Measurements from ENCODE around the gene NOP9. TPM values are rescaled to one million over a fixed set of nuclear protein-coding genes. Genes with fewer than 3 reads are reported as not detected.

NOP9 gene
- total RNA-seq, 1 donor from 2014 or later: 22.4 TPM

DNA sequence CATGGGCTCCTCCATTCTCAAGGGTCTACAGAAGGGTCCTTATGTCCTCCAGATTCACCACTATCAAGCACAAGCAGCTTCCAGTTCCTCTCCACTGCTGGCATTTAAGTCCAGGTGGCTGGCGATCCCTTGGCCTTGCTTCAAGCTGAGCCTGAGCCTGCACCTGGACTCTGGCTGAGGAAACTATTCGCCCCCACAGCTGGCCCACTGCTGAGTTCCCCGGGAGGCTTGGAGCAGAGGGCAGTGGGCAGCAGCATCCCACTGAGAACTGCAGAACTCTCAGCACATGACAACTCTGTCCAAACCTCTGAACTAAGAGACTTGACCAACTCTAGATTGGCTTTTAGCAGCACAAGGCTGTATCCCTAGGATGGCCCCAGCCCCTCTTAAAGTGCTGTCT is 16.9 kb upstream of the NOP9 start:
- Histone ChIP-seq H3K27ac (ENCODE audit: low read depth, low read length) (no peak overlapping the region), H3K4me3 (ENCODE audit: low read length in 3 of 3) (no peak overlapping the region), H3K27me3 (ENCODE audit: control insufficient read depth in 3 of 3, insufficient read depth in 3 of 3, low read length in 3 of 3) (no peaks in the 10 kb centered on the region), H3K4me1 (ENCODE audit: control insufficient read depth in 3 of 3, insufficient read depth in 3 of 3, low read length in 3 of 3) (peaks cover 0 to 5% (median 0%) of the 10 kb centered on the region in 3 donors), H3K9ac (ENCODE audit: low read depth in 1 of 3, low read length in 3 of 3) (no peak overlapping the region), H3K9me3 (ENCODE audit: control insufficient read depth in 3 of 3, low read length in 3 of 3) (no peaks in the 10 kb centered on the region), H3K36me3 (ENCODE audit: control insufficient read depth in 3 of 3, insufficient read depth in 3 of 3, low read length in 3 of 3) (no peaks in the 10 kb centered on the region)

DNA sequence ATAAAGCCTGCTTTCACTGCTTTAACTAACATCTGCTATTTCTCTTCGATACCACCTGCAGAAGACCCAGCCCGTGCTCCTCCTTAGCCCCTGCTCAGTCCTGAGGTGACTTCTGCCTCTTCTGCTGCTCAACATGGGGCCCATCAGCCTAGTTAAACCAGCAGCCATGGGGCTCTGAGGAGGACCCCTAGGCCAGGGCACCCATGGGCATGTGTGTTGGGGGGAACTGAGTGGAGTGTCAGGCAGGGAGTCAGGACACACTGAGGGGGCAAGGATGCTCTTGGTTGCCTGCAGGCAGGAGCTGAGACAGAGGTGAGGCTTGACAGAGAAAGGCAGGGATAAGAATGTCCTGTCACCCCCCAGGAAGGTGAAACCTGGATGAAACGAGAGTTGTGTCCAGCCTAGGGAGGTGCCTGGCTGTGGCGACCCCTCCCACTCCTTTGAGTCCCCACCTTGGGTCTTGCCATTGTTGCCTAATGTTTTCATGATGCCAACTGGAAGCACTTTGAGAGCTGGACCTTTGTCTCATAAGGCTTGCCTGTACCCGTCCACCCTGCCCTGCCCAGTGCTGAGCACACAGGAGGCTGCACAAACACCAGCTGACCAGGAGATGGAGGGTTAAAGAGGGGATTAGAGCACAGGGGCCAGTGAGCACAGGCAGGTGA is 15.7 kb upstream of the NOP9 start:
- H3K9ac ChIP-seq (ENCODE audit: low read depth in 1 of 3, low read length in 3 of 3): peak overlapping the region in 1 of 3 donors; percentile 19
- H3K4me1 ChIP-seq (ENCODE audit: control insufficient read depth in 3 of 3, insufficient read depth in 3 of 3, low read length in 3 of 3): peaks cover 0 to 5% (median 0%) of the 10 kb centered on the region in 3 donors
- H3K36me3 ChIP-seq (ENCODE audit: control insufficient read depth in 3 of 3, insufficient read depth in 3 of 3, low read length in 3 of 3): no peaks in the 10 kb centered on the region
- no peak overlapping the region for H3K27ac ChIP-seq (ENCODE audit: low read depth, low read length)
- no peaks in the 10 kb centered on the region for H3K27me3 ChIP-seq (ENCODE audit: control insufficient read depth in 3 of 3, insufficient read depth in 3 of 3, low read length in 3 of 3)
- H3K4me3 ChIP-seq (ENCODE audit: low read length in 3 of 3): no peak overlapping the region
- no peaks in the 10 kb centered on the region for H3K9me3 ChIP-seq (ENCODE audit: control insufficient read depth in 3 of 3, low read length in 3 of 3)

DNA sequence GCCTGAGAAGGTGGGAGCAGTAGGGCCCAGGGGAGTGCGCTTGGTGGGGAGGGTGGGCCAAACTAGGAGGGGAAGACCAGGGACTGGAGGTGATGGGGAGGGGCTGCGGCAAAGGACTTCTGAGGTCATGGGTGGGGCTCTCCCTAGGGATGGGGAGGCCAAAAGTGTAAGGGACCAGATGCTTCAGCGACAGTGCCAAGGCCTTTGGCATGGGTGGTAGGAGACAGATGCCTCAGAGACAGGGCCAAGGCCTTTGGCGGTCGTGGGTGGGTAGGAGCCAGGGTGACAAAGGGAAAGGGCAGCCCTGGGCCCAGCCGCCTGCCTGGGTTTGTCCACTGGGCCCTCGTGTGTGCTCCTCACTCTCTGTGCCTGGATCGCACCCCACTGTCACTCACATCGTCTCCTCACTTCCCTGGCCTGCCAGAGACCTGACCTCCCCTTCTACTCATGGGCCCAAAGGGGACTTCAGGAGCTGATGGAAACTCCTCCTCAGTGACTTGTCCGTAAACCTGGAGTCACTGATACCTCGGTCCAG is 15.1 kb upstream of the NOP9 start:
- H3K27me3 ChIP-seq (ENCODE audit: control insufficient read depth in 3 of 3, insufficient read depth in 3 of 3, low read length in 3 of 3): no peaks in the 10 kb centered on the region
- H3K9me3 ChIP-seq (ENCODE audit: control insufficient read depth in 3 of 3, low read length in 3 of 3): no peaks in the 10 kb centered on the region
- no peak overlapping the region for H3K27ac ChIP-seq (ENCODE audit: low read depth, low read length)
- H3K4me3 ChIP-seq (ENCODE audit: low read length in 3 of 3): no peak overlapping the region
- H3K9ac ChIP-seq (ENCODE audit: low read depth in 1 of 3, low read length in 3 of 3): peak overlapping the region in 1 of 3 donors; percentile 16
- peaks cover 3 to 4% (median 4%) of the 10 kb centered on the region in 3 donors for H3K36me3 ChIP-seq (ENCODE audit: control insufficient read depth in 3 of 3, insufficient read depth in 3 of 3, low read length in 3 of 3)
- H3K4me1 ChIP-seq (ENCODE audit: control insufficient read depth in 3 of 3, insufficient read depth in 3 of 3, low read length in 3 of 3): peaks cover 0 to 5% (median 0%) of the 10 kb centered on the region in 3 donors

DNA sequence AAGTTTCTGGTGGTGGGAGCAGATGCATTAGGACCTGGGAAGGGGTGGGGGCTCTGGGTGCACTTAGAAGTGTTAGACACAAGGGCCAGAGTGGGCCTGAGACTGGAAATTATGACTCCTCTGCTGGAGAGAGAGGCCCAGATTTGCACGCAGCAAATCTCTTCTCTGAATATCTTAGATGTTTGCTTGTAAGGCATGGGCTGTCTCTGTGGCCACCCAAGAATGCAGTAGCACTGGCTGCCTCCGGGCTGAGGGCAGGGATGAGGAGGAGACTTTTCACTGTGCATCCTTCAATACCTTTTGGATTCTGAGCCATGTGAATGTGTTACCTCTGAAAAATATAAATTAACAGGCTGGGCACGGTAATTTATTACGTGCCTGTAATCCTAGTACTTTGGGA is 14.3 kb upstream of the NOP9 start:
- Histone ChIP-seq H3K36me3 (ENCODE audit: control insufficient read depth in 3 of 3, insufficient read depth in 3 of 3, low read length in 3 of 3) (peaks cover 9 to 12% (median 11%) of the 10 kb centered on the region in 3 donors), H3K9me3 (ENCODE audit: control insufficient read depth in 3 of 3, low read length in 3 of 3) (no peaks in the 10 kb centered on the region), H3K27ac (ENCODE audit: low read depth, low read length) (no peak overlapping the region), H3K27me3 (ENCODE audit: control insufficient read depth in 3 of 3, insufficient read depth in 3 of 3, low read length in 3 of 3) (no peaks in the 10 kb centered on the region), H3K9ac (ENCODE audit: low read depth in 1 of 3, low read length in 3 of 3) (no peak overlapping the region), H3K4me3 (ENCODE audit: low read length in 3 of 3) (no peak overlapping the region), H3K4me1 (ENCODE audit: control insufficient read depth in 3 of 3, insufficient read depth in 3 of 3, low read length in 3 of 3) (peaks cover 0 to 5% (median 0%) of the 10 kb centered on the region in 3 donors)

DNA sequence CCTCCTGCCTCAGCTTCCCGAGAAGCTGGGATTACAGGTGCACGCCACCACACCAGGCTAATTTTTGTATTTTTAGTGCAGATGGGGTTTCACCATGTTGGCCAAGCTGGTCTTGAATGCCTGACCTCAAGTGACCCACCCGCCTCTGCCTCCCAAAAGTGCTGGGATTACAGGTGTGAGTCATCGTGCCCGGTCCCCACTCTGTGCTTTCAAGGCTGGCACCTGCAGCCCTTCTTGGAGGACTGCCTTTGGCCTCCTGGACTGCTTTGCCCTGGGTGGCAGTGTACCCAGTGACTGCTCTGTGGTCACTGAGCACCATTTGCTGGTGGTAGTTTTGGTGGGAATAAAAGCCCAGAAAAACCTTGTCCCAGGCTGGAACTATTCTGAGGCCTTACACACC is 12.7 kb upstream of the NOP9 start:
- Histone ChIP-seq H3K4me1 (ENCODE audit: control insufficient read depth in 3 of 3, insufficient read depth in 3 of 3, low read length in 3 of 3) (no peaks in the 10 kb centered on the region), H3K9me3 (ENCODE audit: control insufficient read depth in 3 of 3, low read length in 3 of 3) (no peaks in the 10 kb centered on the region), H3K27me3 (ENCODE audit: control insufficient read depth in 3 of 3, insufficient read depth in 3 of 3, low read length in 3 of 3) (no peaks in the 10 kb centered on the region), H3K9ac (ENCODE audit: low read depth in 1 of 3, low read length in 3 of 3) (no peak overlapping the region), H3K27ac (ENCODE audit: low read depth, low read length) (no peak overlapping the region), H3K36me3 (ENCODE audit: control insufficient read depth in 3 of 3, insufficient read depth in 3 of 3, low read length in 3 of 3) (peaks cover 15 to 26% (median 23%) of the 10 kb centered on the region in 3 donors), H3K4me3 (ENCODE audit: low read length in 3 of 3) (no peak overlapping the region)

DNA sequence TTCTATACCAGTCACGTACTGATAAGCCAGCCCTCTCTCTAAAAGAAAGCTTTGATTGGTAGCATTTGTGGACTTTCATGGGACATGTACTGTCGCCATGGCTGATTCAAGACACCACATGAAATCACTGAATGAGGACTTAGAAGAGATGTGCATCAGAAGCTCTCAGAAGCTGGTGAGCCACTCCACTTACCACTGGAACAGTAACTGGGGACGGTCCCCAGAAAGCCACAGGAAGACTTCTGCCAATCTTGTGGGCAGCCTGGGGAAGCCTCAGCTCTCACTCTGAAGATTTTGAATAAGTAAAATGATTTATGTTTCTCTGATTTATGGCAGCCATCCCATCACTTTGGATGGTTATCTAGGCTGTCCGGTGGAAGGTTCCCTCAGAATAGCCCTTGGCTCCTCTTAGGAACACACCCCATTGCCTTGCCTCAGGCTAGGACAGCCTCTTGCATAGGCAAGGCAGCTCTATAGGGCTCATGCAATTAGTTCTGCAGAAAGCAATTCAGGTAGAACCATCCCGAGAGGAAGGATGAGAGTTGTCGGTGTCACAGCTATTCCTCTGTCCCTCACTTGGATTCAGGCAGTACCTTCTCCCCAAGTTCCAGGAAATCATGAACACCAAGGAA is 9.9 kb upstream of the NOP9 start:
- Histone ChIP-seq H3K36me3 (ENCODE audit: control insufficient read depth in 3 of 3, insufficient read depth in 3 of 3, low read length in 3 of 3) (peaks cover 23 to 34% (median 29%) of the 10 kb centered on the region in 3 donors), H3K9me3 (ENCODE audit: control insufficient read depth in 3 of 3, low read length in 3 of 3) (no peaks in the 10 kb centered on the region), H3K4me1 (ENCODE audit: control insufficient read depth in 3 of 3, insufficient read depth in 3 of 3, low read length in 3 of 3) (no peaks in the 10 kb centered on the region), H3K9ac (ENCODE audit: low read depth in 1 of 3, low read length in 3 of 3) (no peak overlapping the region), H3K4me3 (ENCODE audit: low read length in 3 of 3) (no peak overlapping the region), H3K27me3 (ENCODE audit: control insufficient read depth in 3 of 3, insufficient read depth in 3 of 3, low read length in 3 of 3) (no peaks in the 10 kb centered on the region), H3K27ac (ENCODE audit: low read depth, low read length) (no peak overlapping the region)

DNA sequence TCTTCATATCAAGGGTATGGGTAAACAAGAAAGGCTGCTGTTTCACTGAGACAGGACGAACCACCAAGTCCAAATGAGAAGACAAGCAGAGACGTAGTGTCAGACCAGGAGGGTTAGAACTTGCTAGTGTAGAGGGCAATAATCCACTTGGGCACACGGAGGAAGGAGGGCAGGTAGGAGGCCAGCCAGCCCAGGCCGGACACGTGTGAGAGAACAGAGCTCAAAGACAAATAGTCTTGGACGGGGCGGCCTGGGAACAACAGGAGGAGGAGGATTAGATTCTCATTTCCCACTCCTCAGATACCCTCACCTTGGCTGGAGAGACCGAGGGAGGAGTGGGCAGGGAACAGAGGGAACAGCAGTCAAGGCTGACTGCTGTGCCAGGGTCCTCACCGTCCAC is 8.9 kb upstream of the NOP9 start:
- H3K4me1 ChIP-seq (ENCODE audit: control insufficient read depth in 3 of 3, insufficient read depth in 3 of 3, low read length in 3 of 3): no peaks in the 10 kb centered on the region
- H3K9me3 ChIP-seq (ENCODE audit: control insufficient read depth in 3 of 3, low read length in 3 of 3): no peaks in the 10 kb centered on the region
- H3K27ac ChIP-seq (ENCODE audit: low read depth, low read length): no peak overlapping the region
- no peaks in the 10 kb centered on the region for H3K27me3 ChIP-seq (ENCODE audit: control insufficient read depth in 3 of 3, insufficient read depth in 3 of 3, low read length in 3 of 3)
- H3K36me3 ChIP-seq (ENCODE audit: control insufficient read depth in 3 of 3, insufficient read depth in 3 of 3, low read length in 3 of 3): peaks cover 23 to 38% (median 35%) of the 10 kb centered on the region in 3 donors
- H3K9ac ChIP-seq (ENCODE audit: low read depth in 1 of 3, low read length in 3 of 3): no peak overlapping the region
- no peak overlapping the region for H3K4me3 ChIP-seq (ENCODE audit: low read length in 3 of 3)

DNA sequence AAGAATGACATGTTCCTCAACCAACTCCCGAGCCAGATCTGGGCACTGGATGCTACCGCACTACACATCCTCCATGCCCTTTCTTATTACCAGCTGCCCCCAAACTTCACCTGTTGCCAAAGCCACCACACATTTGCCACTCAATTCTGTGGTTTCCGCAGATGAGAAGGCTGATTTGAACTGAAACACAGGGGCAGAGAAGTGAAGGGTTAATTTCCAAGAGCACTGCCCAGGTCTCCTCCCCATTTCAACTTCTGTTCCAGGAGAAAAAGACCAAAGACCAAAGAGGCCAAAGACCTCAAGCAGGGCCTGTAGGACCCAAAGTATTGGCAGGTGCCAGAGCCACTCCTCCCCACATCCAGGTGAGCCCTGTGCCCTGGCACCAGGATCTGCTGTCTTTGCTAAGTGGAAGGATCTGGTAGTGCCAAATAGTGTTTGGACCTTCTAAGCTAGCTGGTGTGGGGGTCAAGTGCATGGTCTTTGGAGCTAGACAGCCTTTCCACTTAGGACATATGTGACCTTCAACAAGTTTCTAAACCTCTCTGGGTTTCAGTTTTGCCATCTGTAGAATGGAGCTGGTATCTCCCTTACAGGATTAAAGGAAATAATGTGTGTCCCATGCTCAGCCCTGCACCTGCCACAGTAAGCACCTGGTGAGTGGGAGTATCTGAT is 8.1 kb upstream of the NOP9 start:
- H3K9ac ChIP-seq (ENCODE audit: low read depth in 1 of 3, low read length in 3 of 3): no peak overlapping the region

DNA sequence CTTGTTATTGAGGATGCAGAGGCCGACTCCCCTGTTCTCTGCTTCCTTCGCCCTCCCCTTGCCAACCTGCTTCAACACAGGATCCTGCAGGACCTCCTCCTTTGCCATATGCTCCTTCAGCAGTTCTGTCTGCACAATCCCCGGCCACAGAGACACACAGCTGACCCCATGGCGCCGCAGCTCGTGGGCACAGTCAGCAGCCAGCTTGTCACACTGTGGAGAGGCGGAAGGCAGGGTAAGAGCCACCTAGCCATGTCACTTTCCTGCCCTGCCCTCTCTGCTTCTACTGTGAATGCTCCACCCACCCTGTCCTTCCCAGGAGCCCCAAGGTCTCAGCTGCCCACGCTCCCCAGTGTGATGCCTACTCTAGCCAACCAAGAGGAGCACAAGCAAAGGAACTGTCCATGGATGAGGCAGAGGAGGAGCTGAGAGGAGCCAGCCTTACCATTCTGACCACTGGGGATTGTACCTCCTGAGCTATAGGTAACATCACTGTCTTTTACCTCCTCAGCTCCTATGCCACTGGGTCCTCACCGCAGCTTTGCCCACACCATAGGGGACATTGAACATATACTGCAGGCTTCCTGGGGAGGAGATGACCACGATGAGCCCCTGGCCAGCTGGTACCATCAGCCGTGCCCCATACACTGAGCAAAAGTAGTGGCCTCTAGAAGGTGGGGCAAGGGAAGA is 7.4 kb upstream of the NOP9 start:
- H3K4me3 ChIP-seq (ENCODE audit: low read length in 3 of 3): no peak overlapping the region
- no peaks in the 10 kb centered on the region for H3K9me3 ChIP-seq (ENCODE audit: control insufficient read depth in 3 of 3, low read length in 3 of 3)
- H3K27me3 ChIP-seq (ENCODE audit: control insufficient read depth in 3 of 3, insufficient read depth in 3 of 3, low read length in 3 of 3): no peaks in the 10 kb centered on the region
- H3K9ac ChIP-seq (ENCODE audit: low read depth in 1 of 3, low read length in 3 of 3): no peak overlapping the region
- peaks cover 23 to 45% (median 43%) of the 10 kb centered on the region in 3 donors for H3K36me3 ChIP-seq (ENCODE audit: control insufficient read depth in 3 of 3, insufficient read depth in 3 of 3, low read length in 3 of 3)
- peaks cover 0 to 8% (median 2%) of the 10 kb centered on the region in 3 donors for H3K4me1 ChIP-seq (ENCODE audit: control insufficient read depth in 3 of 3, insufficient read depth in 3 of 3, low read length in 3 of 3)
- H3K27ac ChIP-seq (ENCODE audit: low read depth, low read length): no peak overlapping the region

More for the DNA sequence above, 8.1 kb upstream of the NOP9 start:
- no peak overlapping the region for H3K4me3 ChIP-seq (ENCODE audit: low read length in 3 of 3)
- H3K36me3 ChIP-seq (ENCODE audit: control insufficient read depth in 3 of 3, insufficient read depth in 3 of 3, low read length in 3 of 3): peaks cover 23 to 45% (median 43%) of the 10 kb centered on the region in 3 donors
- no peaks in the 10 kb centered on the region for H3K27me3 ChIP-seq (ENCODE audit: control insufficient read depth in 3 of 3, insufficient read depth in 3 of 3, low read length in 3 of 3)
- H3K4me1 ChIP-seq (ENCODE audit: control insufficient read depth in 3 of 3, insufficient read depth in 3 of 3, low read length in 3 of 3): peaks cover 0 to 1% (median under 1%) of the 10 kb centered on the region in 3 donors
- H3K27ac ChIP-seq (ENCODE audit: low read depth, low read length): no peak overlapping the region
- no peaks in the 10 kb centered on the region for H3K9me3 ChIP-seq (ENCODE audit: control insufficient read depth in 3 of 3, low read length in 3 of 3)

Data from skeletal muscle tissue (tissue), 4 donors.